Measurements from ENCODE around the gene MORC2. TPM values are rescaled to one million over a fixed set of nuclear protein-coding genes. Genes with fewer than 3 reads are reported as not detected.

Gene MORC2
- total and polyA plus RNA-seq, 4 donors = 4.2 to 12.0 (median 9.8) TPM

GRCh38 chr22:30996462-30996861 is 27.9 kb upstream of the MORC2 start (continued):
- TF ChIP-seq NR2F2 (IDR thresholded peaks at IDR 0.05) (no peak), HNF4G (IDR thresholded peaks at IDR 0.05) (no peak), RXRA (IDR thresholded peaks at IDR 0.05) (no peak), MAX (IDR thresholded peaks at IDR 0.05) (no peak), JUND (IDR thresholded peaks at IDR 0.05) (no peak), GABPA (IDR thresholded peaks at IDR 0.05 in 1 of 2, conservative IDR thresholded peaks at IDR 0.05 in 1 of 2) (no peak), YY1 (IDR thresholded peaks at IDR 0.05) (no peak)

- 66% methylated on average over 1 of the region's 1 CpG for WGBS
- Histone ChIP-seq H3K36me3 (ENCODE audit: control insufficient read depth in 4 of 4, insufficient read depth in 3 of 4, low read depth in 1 of 4, low read length in 3 of 4) (no peaks in the 10 kb centered on the region), H3K9me3 (ENCODE audit: control insufficient read depth in 4 of 4, low read length in 3 of 4) (no peaks in the 10 kb centered on the region)
These were observed 26.4 kb upstream of the MORC2 start for GRCh38 chr22:30994960-30995359.

More at GRCh38 chr22:30994960-30995359, 26.4 kb upstream of the MORC2 start:
- no peaks in the 10 kb centered on the region for H3K27me3 ChIP-seq (ENCODE audit: control insufficient read depth in 4 of 4, insufficient read depth in 4 of 4, low read length in 3 of 4)
- no peak overlapping the region for H3K9ac ChIP-seq (ENCODE audit: low read depth in 1 of 2, low read length in 2 of 2)
- DNase-seq (ENCODE audit: low spot score) = no peak
- no peak for TF ChIP-seq REST (IDR thresholded peaks at IDR 0.05)
- no peak for TF ChIP-seq ATF3 (IDR thresholded peaks at IDR 0.05)
- no peak for TF ChIP-seq JUND (IDR thresholded peaks at IDR 0.05)
- no peak for TF ChIP-seq EGR1 (IDR thresholded peaks at IDR 0.05; ENCODE audit: low read depth in 2 of 2)
- no peak for TF ChIP-seq GABPA (IDR thresholded peaks at IDR 0.05 in 1 of 2, conservative IDR thresholded peaks at IDR 0.05 in 1 of 2)
- no peak for TF ChIP-seq NR2F2 (IDR thresholded peaks at IDR 0.05)
- no peak for TF ChIP-seq HNF4G (IDR thresholded peaks at IDR 0.05)
- no peak for TF ChIP-seq HNF4A (conservative IDR thresholded peaks at IDR 0.05)
- TF ChIP-seq FOXA2 (IDR thresholded peaks at IDR 0.05) = no peak
- no peak for TF ChIP-seq ZBTB33 (IDR thresholded peaks at IDR 0.05)
- TF ChIP-seq TAF1 (conservative IDR thresholded peaks at IDR 0.05) = no peak
- no peak for TF ChIP-seq CTCF (IDR thresholded peaks at IDR 0.05; ENCODE audit: low read depth, low read length, missing input control)
- H3K4me3 ChIP-seq (ENCODE audit: low read depth in 1 of 3, low read length in 3 of 3) = no peak overlapping the region
- H3K4me1 ChIP-seq (ENCODE audit: control insufficient read depth in 4 of 4, insufficient read depth in 4 of 4, low read length in 3 of 4) = no peaks in the 10 kb centered on the region
- no peak overlapping the region for H3K27ac ChIP-seq (ENCODE audit: low read depth in 1 of 2, low read length in 2 of 2)
